HG03439 (cell line): ENCODE data around the gene CARMIL1.
"Not testable (repeated sequence)": the region's sequence is repeated elsewhere in the genome, so short reads cannot be mapped to it uniquely, and the experiment has no call there.

Experiments
- ATAC-seq: cut with Tn5 transposase; IDR thresholded peaks from one replicate; pipeline ENCODE4 v1.9.1; 2021; ENCODE audit warnings: mild to moderate bottlenecking, moderate library complexity; ENCODE audit not compliant: unreplicated experiment

The CARMIL1 gene

DNA sequence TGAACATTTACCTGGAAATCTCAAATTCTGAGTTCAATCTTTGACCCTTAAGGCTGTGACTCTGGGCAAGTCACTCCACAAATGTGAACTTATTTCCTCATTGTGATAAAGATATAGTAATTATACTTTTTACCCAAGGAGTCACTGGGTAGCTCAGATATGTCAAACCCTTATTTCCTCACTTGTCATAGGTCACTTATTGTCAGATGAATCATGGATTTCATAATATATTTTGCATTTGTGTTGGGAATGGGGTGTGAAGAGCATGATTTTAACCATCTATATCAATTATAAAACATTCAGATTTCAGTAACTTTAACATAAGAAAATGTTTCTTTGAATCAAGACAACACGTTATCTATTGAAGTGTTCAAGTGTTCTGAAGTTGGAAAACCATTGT lies 3.7 kb upstream of the CARMIL1 start:
- ATAC-seq = no peak

DNA sequence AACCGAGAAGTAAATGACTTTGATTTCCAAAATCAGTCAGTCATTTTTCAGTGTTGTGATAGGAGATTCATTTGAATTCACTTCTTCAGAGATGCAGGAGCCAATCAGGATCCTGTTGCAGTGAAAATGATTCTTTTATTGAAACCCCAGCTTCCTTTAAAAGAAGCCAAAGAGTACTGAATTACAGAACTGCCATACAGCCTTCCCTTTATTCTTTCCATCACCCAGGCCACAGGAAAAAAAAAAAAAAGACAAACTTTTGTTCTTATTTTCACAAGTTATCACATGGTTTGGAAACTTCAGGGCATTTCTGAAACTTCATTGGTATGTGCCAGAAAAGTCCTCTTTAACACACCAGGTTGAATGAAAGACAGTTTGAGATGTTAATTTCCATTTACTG lies 1.8 kb upstream of the CARMIL1 start:
- no peak for ATAC-seq

- ATAC-seq = no peak
Measured at GRCh38 chr6:25277857-25278256, 1.3 kb upstream of the CARMIL1 start.

DNA sequence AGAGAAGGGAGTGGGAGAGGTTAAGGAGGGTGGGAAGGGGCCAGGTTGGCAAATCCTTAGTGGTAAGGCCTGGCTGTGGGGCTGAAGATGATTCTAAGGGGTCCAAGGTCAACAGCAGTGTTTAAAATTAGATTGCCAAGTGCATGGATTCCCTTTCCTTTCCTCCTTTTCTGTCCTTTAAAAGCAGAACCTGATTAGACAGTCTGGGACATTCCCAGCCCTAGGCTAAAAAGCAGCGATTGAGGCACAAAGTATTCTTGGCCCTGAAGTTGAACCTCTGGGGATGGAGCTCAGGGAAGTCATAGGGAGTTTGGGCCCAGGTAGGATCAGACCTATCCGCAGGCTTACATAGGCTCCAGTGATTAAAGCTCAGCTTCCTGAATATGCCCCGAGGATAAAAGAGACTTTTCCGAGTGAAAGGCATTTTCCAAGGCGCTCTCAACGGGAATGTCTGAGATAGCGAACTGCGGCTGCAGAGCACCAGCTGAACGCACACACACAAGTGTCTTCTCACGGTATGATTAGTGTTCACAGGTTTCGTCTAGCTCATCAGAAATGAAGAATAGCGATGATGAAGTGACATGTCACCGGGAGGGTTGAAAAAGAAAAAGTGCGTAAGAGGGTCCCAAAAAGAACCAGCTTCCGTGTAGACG lies 787 bp upstream of the CARMIL1 start:
- peak; percentile 26 for ATAC-seq

DNA sequence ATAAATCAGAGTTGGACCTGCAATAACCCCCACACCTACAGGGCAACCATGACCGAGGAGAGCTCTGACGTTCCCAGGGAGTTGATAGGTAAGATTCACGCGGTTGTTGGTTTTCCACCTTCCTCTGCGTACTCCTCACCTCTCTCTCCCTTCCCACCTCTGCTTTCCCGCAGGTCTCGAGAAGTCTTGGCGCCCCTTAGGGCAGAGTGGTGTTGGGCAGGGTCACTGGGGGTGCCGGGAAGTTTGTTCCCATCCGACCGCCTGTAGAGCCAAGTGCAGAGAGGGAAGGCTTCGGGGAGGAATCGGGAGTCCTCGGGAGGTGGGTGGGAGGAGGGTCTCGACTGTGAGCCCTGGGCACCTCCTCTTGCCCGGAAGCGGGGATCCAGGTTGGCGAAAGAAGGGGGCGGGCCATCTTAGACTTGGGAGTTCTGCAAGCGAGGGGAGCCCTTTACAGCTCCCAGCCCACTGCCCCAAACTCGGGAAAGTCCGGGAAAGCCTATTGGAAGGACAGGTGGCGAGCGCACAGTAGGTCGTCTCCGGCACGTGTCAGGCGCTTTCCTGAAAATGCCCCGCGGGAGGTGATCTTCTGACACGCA lies 672 bp downstream of the CARMIL1 start:
- no peak for ATAC-seq

GRCh38 chr6:25280344-25281074 lies 1.3 kb downstream of the CARMIL1 start:
- no peak for ATAC-seq

DNA sequence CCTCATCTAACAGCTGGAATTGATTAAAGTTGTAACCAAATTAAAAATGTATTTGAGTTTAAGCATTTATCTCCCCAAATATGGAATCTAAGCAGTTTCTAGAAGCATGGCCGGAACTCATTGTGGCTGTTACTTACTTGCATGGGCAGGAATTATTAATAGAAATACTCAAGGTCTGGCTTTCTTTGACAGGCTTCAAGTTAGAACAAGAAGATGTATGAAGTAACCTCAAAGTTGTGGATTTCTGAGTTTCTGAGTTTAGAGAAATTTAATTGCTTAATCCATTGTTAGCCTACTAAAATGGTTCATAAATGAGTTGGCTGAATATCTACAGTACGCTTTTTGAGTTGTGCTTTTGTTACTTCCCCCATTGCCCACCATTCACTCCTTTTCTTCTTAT lies 7.7 kb downstream of the CARMIL1 start:
- ATAC-seq = no peak

DNA sequence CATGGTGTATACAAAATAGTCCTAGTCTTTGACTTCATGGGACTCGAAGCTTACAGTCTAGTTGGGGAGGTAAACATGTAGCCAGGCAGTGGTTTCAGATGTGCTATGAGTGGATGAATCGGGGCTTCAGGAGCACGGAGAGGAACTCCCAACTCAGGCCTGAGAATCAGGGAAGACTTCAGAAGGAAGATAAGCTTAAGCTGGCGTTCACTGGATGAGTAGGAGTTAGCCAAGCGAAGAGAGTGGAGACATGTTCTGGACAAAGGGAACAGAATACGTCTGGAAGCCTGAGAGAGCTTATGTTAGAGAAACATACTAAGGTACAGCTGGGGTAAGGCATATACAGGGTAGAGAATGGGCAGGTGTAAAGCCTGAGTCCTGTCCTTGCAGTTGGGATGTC lies 8.8 kb downstream of the CARMIL1 start:
- no peak for ATAC-seq

GRCh38 chr6:25288518-25288917 lies 9.3 kb downstream of the CARMIL1 start:
- no peak for ATAC-seq

DNA sequence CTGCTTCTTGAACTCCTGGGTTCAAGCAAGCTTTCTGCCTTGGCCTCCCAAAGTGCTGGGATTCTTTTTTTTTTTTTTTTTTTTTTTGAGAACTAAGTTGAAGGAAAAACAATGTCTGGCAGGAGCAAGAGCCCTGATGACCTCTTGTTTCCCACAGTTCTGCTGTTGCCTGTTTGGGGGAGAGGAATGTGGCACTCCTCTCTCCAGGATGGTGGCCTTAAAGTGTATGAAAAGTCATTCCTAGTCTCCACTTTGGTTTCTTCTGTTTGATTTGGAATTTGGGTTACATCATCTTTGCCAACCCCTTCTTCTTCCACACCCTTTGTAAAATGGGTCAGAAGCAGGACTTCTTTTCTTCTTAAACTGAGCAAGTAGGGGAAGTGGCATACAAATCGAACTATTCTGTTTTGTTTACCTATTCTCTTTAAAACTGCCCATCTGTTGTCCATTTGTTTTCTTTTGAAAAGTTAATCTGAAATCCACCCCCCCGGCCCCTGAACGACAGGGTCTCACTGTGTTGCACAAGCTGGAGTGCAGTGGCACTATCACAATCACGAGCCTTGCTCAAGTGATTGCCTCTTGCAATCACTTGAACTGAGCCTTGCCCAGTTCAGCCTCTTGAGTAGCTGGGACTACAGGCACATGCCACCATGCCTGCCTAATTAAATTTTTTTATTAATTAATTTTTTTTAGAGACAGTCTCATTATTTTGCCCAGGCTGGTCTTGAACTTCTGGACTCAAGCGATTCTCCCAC lies 11.3 kb downstream of the CARMIL1 start:
- ATAC-seq = no peak

- ATAC-seq = no peak
Measured at GRCh38 chr6:25292384-25292783, 13.2 kb downstream of the CARMIL1 start.

GRCh38 chr6:25295651-25296050 lies 16.5 kb downstream of the CARMIL1 start:
- no peak for ATAC-seq

GRCh38 chr6:25296217-25296905 lies 17.2 kb downstream of the CARMIL1 start:
- no peak for ATAC-seq

DNA sequence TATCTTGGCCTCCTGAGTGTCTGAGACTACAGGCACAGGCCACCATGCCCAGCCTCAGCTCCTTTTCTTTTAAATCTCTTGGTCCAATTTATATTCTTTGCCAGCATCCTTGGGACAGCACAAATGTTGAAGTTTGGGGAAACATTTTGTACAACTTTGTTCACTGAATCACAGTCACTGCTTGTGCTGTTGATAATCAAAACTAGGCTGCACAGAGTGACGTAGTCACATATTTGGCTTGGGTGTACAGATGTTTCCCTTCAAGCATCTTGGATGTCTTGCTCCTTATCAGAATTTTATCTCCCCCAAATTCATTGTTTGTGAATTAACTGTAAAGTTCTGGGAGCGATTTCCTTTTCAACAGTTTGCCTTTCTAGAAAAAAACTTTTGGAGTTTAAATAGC lies 17.9 kb downstream of the CARMIL1 start:
- ATAC-seq = no peak

DNA sequence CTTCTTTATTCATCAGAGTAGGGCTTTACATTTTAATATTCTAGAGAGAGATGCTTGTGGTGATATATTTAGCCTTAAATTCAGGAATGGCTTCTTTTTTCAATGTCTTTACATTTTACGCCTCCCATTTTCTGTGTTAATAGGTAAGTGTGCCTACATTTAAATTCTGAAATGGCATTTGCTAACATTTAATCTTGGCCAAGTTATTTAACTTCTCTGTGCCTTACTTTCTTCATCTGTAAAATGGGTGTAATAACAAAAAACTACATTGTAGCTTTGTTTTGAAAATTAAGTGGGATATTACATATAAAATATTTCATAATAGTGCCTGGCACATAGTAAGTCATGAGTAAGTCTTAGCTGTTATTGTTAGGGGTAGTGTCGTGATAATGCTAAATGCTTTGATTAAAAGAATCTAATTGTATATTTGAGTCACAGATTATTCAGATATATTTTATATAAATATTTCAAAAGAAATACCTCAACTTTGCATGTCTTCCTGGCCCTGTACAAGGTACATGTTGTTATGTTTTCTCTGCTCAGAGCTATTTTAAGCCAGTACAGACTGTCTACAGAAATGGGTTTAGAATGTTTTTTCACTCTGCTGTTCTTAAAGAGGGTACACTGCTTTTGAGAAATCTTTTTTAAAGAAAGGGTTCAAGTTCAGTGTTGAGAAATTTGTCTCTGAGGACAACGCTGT lies 18.8 kb downstream of the CARMIL1 start:
- ATAC-seq = no peak

GRCh38 chr6:25298523-25298865 lies 19.3 kb downstream of the CARMIL1 start:
- not testable (repeated sequence) for ATAC-seq

DNA sequence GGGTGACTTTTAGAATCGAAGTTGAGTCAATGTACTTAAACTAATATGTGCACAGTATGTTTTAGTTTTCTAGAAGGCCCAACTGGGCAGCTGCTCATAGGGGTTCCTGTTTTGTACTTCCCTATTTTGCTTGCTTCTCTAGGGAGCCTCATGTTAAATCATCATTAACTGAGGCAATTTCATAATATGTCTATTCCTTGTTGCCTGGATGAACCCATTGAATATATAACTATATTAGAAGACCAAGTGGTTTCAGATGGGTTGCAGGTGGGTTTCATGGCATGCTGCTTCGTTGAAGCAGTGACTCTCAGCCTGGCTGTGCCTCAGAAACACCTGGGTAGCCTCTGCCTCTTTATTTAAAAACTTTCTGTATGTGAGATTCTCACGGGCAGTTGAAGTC lies 22.2 kb downstream of the CARMIL1 start:
- ATAC-seq = no peak

DNA sequence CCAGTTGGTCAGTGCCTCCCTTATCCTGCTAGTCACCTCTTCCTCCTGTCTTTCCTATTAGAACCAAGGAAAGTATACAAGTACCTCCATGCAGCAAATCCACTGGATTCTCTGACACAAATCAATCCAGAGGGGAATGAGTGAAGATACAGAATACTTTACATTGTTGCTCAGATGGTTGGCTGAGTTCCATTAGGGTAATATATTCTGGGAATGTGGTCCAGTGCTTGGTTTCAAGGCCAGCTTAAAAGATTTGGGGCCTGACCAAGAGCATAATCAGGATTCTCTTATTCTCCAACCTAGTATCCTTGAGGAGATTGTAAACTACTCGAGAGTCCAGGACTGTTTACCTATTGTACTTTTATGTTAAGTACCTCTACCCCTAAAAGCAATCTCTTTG lies 23.0 kb downstream of the CARMIL1 start:
- no peak for ATAC-seq

DNA sequence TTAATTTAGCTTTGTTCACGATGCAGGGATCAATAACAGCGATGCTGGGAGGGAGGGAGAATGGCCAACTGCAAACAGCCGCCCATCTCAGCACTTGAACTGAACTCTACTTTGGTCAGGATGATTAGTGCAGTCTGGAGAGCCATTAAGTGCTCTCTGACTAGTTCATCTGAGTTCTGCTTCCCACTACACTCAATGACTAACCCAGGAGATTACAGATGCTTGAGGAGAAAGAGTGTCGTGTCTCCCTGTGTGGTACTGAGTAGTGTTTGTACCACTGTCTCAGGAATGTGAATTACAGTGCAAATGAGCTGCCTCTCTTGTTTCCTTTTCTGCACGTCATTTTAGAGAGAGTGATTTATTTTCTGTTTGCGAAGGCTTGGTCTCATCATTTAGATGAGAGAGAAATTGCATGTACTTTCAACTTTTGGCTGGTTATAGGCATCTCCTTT lies 23.5 kb downstream of the CARMIL1 start:
- no peak for ATAC-seq

GRCh38 chr6:25303254-25303653 lies 24.1 kb downstream of the CARMIL1 start:
- ATAC-seq = no peak
